CD4-positive, alpha-beta T cell (primary cell): ENCODE results near the gene GCLC. TPM values are rescaled to one million over a fixed set of nuclear protein-coding genes. Genes with fewer than 3 reads are reported as not detected.

Experiments used
- ATAC-seq: fragments of 200-7000 bp; cut with Tn5 transposase; one replicate; pipeline ENCODE4 v1.10.0; 2022; ENCODE audit warnings: mild to moderate bottlenecking; ENCODE audit not compliant: poor library complexity
- CTCF ChIA-PET: fragments of 350-600 bp; sonication (Branson Sonifier 250); formaldehyde crosslinking; loops from one replicate; lab custom pipeline; 2021; ENCODE audit warnings: antibody characterized with exemption, inconsistent platforms; lab: Charles Lee
- POLR2A ChIA-PET: fragments of 350-600 bp; sonication (Branson Sonifier 250); formaldehyde crosslinking; loops from one replicate; lab custom pipeline; 2021; ENCODE audit warnings: antibody characterized with exemption, inconsistent platforms; lab: Charles Lee
- DNase-seq, 14 experiments: peaks; one replicate each; pipeline ENCODE4 v3.0.0-alpha.2; 2013 to 2020; ENCODE audit warnings: mixed read lengths in 2 of 14
- H3K27ac ChIP-seq, 2 donors: one replicate each; pipeline versions ENCODE4 v1.5.1 to v1.7.0; 2013; ENCODE audit warnings: low read length in 2 of 2, low read depth in 1 of 2, mild to moderate bottlenecking in 1 of 2
- H3K27me3 ChIP-seq, 2 experiments: 1 replicate in 1 of 2; 2 replicates in 1 of 2; pipeline versions ENCODE4 v1.6.1 to v1.7.0; 2013; ENCODE audit warnings: low read length in 2 of 2, control low read depth in 1 of 2, mild to moderate bottlenecking in 1 of 2, moderate library complexity in 1 of 2; ENCODE audit not compliant: insufficient read depth in 2 of 2, control insufficient read depth in 1 of 2
- H3K36me3 ChIP-seq: one replicate; pipeline ENCODE4 v1.6.1; 2013; ENCODE audit warnings: low read length, control low read depth; ENCODE audit not compliant: insufficient read depth
- H3K4me1 ChIP-seq: one replicate; pipeline ENCODE4 v1.6.1; 2013; ENCODE audit warnings: low read length, control low read depth; ENCODE audit not compliant: insufficient read depth
- H3K4me3 ChIP-seq: one replicate; pipeline ENCODE4 v1.5.1; 2013; ENCODE audit warnings: mild to moderate bottlenecking, low read length, moderate library complexity
- H3K9me3 ChIP-seq, 2 experiments: 1 replicate in 1 of 2; 2 replicates in 1 of 2; pipeline versions ENCODE4 v1.6.1 to v1.7.0; 2013; ENCODE audit warnings: low read length in 2 of 2, mild to moderate bottlenecking in 2 of 2, control low read depth in 1 of 2, moderate library complexity in 1 of 2; ENCODE audit not compliant: control insufficient read depth in 1 of 2, insufficient read depth in 1 of 2
- H3K27ac Mint-ChIP-seq: one replicate; pipeline ENCODE4 v1.8.0; 2020; ENCODE audit warnings: mixed read lengths
- H3K27me3 Mint-ChIP-seq: one replicate; pipeline ENCODE4 v1.8.0; 2021; ENCODE audit warnings: mixed read lengths
- H3K36me3 Mint-ChIP-seq: one replicate; pipeline ENCODE4 v1.8.0; 2021; ENCODE audit warnings: low read depth, mixed read lengths
- H3K4me1 Mint-ChIP-seq: one replicate; pipeline ENCODE4 v1.8.0; 2021; ENCODE audit warnings: low read depth, mixed read lengths
- H3K4me3 Mint-ChIP-seq: one replicate; pipeline ENCODE4 v1.8.0; 2020; ENCODE audit warnings: mild to moderate bottlenecking, mixed read lengths
- H3K9me3 Mint-ChIP-seq: one replicate; pipeline ENCODE4 v1.8.0; 2020; ENCODE audit warnings: mixed read lengths
- intact Hi-C, 2 experiments: fragments of 100-400 bp; cut with DNase I in 1 of 2; cut with micrococcal nuclease in 1 of 2; formaldehyde crosslinking; loops; one replicate each; pipeline versions ENCODE4 v1.15.1 to v1.9.0; 2023 to 2025; cut with DNase I, micrococcal nuclease
- total RNA-seq, 174 experiments: library from RNA in 2 of 174; stranded (reverse) in 2 of 174; gene quantifications; one replicate each; pipeline ENCODE4 v1.2.3 and lab custom pipeline; 2021 to 2026
- TF ChIP-seq, protein P1 (sequence below): fragments of 200-600 bp; IDR thresholded peaks from one replicate; pipeline ENCODE4 v1.8.0; 2022; ENCODE audit warnings: antibody characterized with exemption, mild to moderate bottlenecking

The GCLC gene
- total RNA-seq, 2 experiments from 2014 or later, result 8.9 to 10.1 TPM

DNA sequence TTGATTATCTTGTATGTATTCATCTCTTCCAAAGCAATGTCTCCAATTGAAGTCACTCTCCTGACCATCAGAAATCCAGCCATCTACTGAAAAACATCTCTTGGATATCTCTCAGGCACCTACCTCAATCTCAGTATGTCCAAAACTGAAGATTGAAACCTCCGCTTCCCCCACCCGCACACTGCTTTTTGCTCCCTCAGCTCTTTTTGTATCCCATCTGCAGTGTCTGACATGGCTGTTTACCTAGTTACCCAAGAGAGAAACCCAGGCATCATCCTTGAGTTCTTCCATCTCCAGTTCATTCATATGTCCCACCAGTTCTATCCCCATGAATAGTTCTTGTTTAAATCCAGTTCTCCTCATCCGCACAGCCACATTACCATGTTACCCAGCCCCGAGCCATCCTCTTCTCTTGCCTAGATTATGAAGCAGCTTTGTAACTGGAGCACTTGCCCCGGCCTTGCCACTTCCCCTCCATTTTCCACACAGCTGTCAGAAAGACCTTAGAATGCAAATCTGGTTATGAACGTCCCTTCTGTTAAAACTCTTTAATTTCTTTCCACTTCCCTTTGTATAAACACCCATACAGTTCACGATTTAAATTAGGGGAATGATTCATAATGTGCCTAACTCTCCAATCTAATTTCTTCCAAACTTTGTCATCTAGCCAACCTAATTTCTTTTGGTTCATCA lies 40.5 kb upstream of the GCLC start:
- ATAC-seq (no peak), DNase-seq (no peak)
- intact Hi-C loops, result no loop called here
- Histone ChIP-seq H3K27ac (no peak overlapping the region), H3K4me3 (no peak overlapping the region), H3K4me1 (no peaks in the 10 kb centered on the region), H3K27me3 (no peaks in the 10 kb centered on the region), H3K9me3 (no peaks in the 10 kb centered on the region), H3K36me3 (no peaks in the 10 kb centered on the region)
- Mint-ChIP-seq H3K36me3 (no peaks in the 10 kb centered on the region), H3K27ac (no peak overlapping the region), H3K9me3 (no peaks in the 10 kb centered on the region), H3K27me3 (no peaks in the 10 kb centered on the region), H3K4me3 (no peak overlapping the region), H3K4me1 (no peaks in the 10 kb centered on the region)
- CTCF ChIA-PET, result interaction anchor here (0.5 kb wide), 1 partner anchor 16 kb away, joined by 3 read pairs; no protein-coding TSS in a partner anchor
- POLR2A ChIA-PET, result no interaction called here
- TF ChIP-seq, protein P1, sequence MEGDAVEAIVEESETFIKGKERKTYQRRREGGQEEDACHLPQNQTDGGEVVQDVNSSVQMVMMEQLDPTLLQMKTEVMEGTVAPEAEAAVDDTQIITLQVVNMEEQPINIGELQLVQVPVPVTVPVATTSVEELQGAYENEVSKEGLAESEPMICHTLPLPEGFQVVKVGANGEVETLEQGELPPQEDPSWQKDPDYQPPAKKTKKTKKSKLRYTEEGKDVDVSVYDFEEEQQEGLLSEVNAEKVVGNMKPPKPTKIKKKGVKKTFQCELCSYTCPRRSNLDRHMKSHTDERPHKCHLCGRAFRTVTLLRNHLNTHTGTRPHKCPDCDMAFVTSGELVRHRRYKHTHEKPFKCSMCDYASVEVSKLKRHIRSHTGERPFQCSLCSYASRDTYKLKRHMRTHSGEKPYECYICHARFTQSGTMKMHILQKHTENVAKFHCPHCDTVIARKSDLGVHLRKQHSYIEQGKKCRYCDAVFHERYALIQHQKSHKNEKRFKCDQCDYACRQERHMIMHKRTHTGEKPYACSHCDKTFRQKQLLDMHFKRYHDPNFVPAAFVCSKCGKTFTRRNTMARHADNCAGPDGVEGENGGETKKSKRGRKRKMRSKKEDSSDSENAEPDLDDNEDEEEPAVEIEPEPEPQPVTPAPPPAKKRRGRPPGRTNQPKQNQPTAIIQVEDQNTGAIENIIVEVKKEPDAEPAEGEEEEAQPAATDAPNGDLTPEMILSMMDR, result no peak

DNA sequence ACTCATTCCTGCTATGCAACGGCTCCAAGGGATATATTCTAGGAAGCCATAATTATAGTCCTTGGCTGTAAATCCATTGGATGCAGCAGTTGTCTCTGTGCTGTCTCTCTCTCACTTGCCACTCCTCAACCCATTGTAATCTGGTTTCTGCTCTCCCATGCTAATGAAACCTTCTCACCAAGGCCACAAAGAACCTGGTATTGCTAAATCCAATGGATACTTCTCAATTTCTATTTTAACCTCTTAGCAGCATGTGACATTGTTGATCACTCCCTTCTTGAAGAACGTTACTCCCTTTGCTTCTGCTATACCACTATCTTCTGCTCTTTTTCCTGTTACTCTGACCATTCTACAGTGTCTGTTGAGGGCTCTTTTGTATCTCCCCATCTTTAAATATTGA lies 39.8 kb upstream of the GCLC start:
- no peak overlapping the region for H3K4me3 ChIP-seq
- TF ChIP-seq, protein P1, result no peak
- H3K4me1 Mint-ChIP-seq, result no peaks in the 10 kb centered on the region
- ATAC-seq (no peak), DNase-seq (no peak)
- H3K27me3 Mint-ChIP-seq, result no peaks in the 10 kb centered on the region
- CTCF ChIA-PET, result no interaction called here
- no peak overlapping the region for H3K27ac Mint-ChIP-seq
- H3K27me3 ChIP-seq, result no peaks in the 10 kb centered on the region
- no peak overlapping the region for H3K4me3 Mint-ChIP-seq
- H3K9me3 Mint-ChIP-seq, result no peaks in the 10 kb centered on the region
- H3K4me1 ChIP-seq, result no peaks in the 10 kb centered on the region
- H3K36me3 ChIP-seq, result no peaks in the 10 kb centered on the region
- no peaks in the 10 kb centered on the region for H3K36me3 Mint-ChIP-seq
- intact Hi-C loops, result no loop called here
- no peak overlapping the region for H3K27ac ChIP-seq
- POLR2A ChIA-PET, result no interaction called here
- no peaks in the 10 kb centered on the region for H3K9me3 ChIP-seq

DNA sequence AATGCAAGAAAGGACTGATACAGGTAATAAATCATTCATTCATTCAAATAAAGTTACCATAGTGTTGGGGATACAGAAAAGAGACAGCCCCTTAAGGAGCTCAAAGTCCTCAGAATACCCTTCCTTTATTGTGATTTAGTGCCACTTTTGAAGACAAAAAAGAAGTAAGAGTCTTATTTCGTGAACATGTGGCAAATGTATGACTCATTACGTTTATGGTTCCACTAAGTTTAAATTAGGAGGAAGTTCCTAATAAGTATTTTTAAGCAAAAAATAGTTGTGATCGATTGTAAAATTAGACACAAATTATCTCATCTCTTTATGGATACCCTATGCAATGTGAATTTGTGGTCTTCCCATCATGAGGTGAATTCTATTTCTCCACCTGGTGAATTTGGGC lies 38.5 kb upstream of the GCLC start:
- H3K27me3 ChIP-seq, result no peaks in the 10 kb centered on the region
- H3K9me3 ChIP-seq, result no peaks in the 10 kb centered on the region
- intact Hi-C loops, result no loop called here
- no peak for ATAC-seq
- Mint-ChIP-seq H3K27me3 (no peaks in the 10 kb centered on the region), H3K4me1 (no peaks in the 10 kb centered on the region), H3K36me3 (no peaks in the 10 kb centered on the region), H3K4me3 (no peak overlapping the region), H3K9me3 (no peaks in the 10 kb centered on the region), H3K27ac (no peak overlapping the region)
- H3K27ac ChIP-seq, result no peak overlapping the region
- POLR2A ChIA-PET, result no interaction called here
- H3K4me3 ChIP-seq, result no peak overlapping the region
- TF ChIP-seq, protein P1, result no peak
- no peak for DNase-seq
- H3K4me1 ChIP-seq, result no peaks in the 10 kb centered on the region
- CTCF ChIA-PET, result no interaction called here
- H3K36me3 ChIP-seq, result no peaks in the 10 kb centered on the region
